Sigmoid colon (tissue), 3 donors: ENCODE measurements around the gene PPP1R10.

Source experiments
- POLR2A ChIP-seq, 2 donors: fragments of 450-650 bp; IDR thresholded peaks; one replicate each; pipeline ENCODE4 v1.6.1; 2016; ENCODE audit warnings: antibody characterized with exemption in 2 of 2, mild to moderate bottlenecking in 2 of 2, moderate library complexity in 2 of 2
- TF ChIP-seq, protein P1 (sequence below), 4 experiments: fragments of 450-650 bp in 3 of 4; fragments of 200-600 bp in 1 of 4; IDR thresholded peaks; one replicate each; pipeline ENCODE4 v1.5.1; 2016 to 2019; ENCODE audit warnings: antibody characterized with exemption in 4 of 4, mild to moderate bottlenecking in 3 of 4, moderate library complexity in 2 of 4

DNA sequence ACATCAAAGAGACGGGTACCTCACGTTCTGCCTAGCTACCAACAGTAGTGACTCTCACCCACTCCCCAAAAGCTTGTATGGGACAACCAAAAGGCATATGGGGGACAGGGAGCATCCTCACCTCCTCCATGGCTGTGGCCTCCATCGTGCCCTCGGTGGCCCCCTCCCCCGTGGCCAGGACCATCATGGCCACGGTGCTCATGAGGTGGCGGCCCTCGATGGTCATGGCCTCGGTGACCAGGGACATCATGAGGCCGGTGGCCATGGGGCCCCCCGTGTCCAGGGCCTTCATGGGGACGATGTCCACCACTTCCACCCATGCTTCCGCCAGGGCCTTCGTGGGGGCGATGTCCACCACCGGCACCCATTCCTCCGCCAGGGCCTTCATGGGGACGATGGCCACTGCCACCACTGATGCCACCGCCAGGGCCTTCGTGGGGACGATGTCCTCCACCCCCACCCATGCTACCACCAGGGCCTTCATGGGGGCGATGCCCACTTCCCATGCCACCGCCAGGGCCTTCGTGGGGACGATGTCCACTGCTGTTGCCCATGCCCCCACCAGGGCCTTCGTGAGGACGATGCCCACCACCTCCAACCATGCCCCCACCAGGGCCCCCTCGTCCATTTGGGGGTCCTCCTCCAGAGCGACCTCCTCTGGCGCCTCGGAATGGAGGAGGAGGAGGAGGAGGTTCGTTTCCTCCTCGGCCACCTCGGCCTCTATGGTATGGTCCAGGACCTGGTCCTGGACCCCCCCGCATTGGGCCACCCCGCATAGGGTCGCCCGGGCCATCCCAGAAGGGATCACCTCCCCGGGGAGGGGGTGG is 15.0 kb downstream of the PPP1R10 start:
- TF ChIP-seq, protein P1, sequence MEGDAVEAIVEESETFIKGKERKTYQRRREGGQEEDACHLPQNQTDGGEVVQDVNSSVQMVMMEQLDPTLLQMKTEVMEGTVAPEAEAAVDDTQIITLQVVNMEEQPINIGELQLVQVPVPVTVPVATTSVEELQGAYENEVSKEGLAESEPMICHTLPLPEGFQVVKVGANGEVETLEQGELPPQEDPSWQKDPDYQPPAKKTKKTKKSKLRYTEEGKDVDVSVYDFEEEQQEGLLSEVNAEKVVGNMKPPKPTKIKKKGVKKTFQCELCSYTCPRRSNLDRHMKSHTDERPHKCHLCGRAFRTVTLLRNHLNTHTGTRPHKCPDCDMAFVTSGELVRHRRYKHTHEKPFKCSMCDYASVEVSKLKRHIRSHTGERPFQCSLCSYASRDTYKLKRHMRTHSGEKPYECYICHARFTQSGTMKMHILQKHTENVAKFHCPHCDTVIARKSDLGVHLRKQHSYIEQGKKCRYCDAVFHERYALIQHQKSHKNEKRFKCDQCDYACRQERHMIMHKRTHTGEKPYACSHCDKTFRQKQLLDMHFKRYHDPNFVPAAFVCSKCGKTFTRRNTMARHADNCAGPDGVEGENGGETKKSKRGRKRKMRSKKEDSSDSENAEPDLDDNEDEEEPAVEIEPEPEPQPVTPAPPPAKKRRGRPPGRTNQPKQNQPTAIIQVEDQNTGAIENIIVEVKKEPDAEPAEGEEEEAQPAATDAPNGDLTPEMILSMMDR (IDR thresholded peaks at IDR 0.05) = no peak
- TF ChIP-seq POLR2A (IDR thresholded peaks at IDR 0.05) = no peak
